Skeletal muscle satellite cell (primary cell): Measurements from ENCODE around the gene EPHA2.

ENCODE experiments used
- H3K27me3 ChIP-seq: 2 replicates; pipeline ENCODE4 v1.7.0; 2013; ENCODE audit warnings: low read length; ENCODE audit not compliant: control insufficient read depth, insufficient read depth
- H3K36me3 ChIP-seq: 2 replicates; pipeline ENCODE4 v1.7.0; 2013; ENCODE audit warnings: mild to moderate bottlenecking, control low read depth, low read length; ENCODE audit not compliant: insufficient read depth
- H3K4me1 ChIP-seq: 2 replicates; pipeline ENCODE4 v1.7.0; 2013; ENCODE audit warnings: low read length; ENCODE audit not compliant: control insufficient read depth, insufficient read depth
- H3K4me2 ChIP-seq: 2 replicates; pipeline ENCODE4 v1.7.0; 2013; ENCODE audit warnings: mild to moderate bottlenecking, low read length
- H3K4me3 ChIP-seq: 2 replicates; pipeline ENCODE4 v1.7.0; 2013; ENCODE audit warnings: low read length
- H3K9ac ChIP-seq: 2 replicates; pipeline ENCODE4 v1.7.0; 2013; ENCODE audit warnings: mild to moderate bottlenecking, low read depth, low read length, moderate library complexity
- H3K9me3 ChIP-seq: replicated peaks from 2 replicates; pipeline ENCODE4 v1.7.0; 2013; ENCODE audit warnings: mild to moderate bottlenecking, control low read depth, low read length

EPHA2 gene

DNA sequence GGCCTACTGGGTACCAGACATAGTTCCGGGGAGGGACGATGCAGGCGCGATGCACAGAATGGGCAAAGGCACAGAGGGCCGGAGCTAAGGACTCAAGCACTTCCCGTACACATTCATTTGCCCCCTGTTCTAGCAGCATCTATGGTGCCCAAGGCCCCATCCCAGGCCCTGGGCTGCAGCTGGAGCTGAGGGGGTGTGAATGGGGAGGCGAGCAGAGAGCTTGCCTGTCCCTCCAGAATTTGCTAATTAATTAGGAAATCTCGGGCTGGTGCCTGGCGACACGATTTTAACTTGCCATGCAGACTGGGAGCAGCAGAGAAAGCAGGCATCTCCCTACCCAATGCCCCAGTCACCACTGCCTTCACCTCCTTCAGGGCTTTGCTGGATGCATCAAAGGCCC is 35.9 kb downstream of the EPHA2 start:
- H3K4me3 ChIP-seq, result no peak overlapping the region
- H3K9ac ChIP-seq, result no peak overlapping the region
- no peak overlapping the region for H3K4me2 ChIP-seq
- peaks cover 35% of the 10 kb centered on the region for H3K4me1 ChIP-seq
- H3K27me3 ChIP-seq, result no peaks in the 10 kb centered on the region
- H3K9me3 ChIP-seq, result no peaks in the 10 kb centered on the region
- peaks cover 27% of the 10 kb centered on the region for H3K36me3 ChIP-seq

DNA sequence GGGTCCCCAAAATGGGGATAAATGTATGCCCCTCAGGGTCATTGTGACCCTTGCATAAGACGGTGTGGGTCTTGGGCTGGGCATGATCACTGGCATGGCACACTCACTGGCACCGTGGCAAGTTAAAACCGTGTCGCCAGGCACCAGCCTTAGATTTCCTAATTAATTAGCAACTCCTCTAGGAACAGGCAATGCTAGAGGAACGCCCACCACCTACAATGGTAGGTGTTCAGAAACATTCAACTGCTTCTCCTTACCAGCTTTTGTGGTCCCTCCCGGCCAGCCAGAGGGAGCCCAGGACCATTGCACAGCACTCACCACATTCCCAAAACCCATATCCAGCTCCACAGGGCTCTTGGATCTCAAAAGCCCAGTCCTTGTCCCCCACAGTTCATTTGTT is 36.4 kb downstream of the EPHA2 start:
- Histone ChIP-seq H3K36me3 (peaks cover 23% of the 10 kb centered on the region), H3K4me2 (no peak overlapping the region), H3K9ac (no peak overlapping the region), H3K4me3 (no peak overlapping the region), H3K9me3 (no peaks in the 10 kb centered on the region), H3K27me3 (no peaks in the 10 kb centered on the region), H3K4me1 (peaks cover 35% of the 10 kb centered on the region)

DNA sequence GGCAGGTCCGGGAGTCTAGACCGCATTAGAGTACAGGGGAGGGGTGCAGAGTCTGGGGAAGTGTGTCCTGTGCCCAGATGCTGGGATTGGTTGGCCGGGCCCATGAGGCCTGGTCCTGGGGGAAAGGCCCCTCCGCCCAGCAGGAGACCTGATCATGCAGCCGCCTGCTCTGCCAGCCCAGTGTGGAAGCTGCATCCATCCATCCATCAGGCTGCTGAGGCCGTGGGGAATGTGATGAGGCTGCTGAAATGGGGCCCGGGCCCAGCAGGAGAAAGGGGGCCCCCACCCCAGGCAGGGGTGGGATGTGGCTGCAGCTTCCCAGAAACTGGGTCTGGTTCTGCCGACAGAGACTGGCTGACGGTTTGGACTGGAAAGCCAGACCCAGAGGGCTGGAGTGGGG is 37.2 kb downstream of the EPHA2 start:
- Histone ChIP-seq H3K9me3 (no peaks in the 10 kb centered on the region), H3K9ac (no peak overlapping the region), H3K4me1 (peaks cover 35% of the 10 kb centered on the region), H3K4me2 (no peak overlapping the region), H3K27me3 (no peaks in the 10 kb centered on the region), H3K4me3 (no peak overlapping the region), H3K36me3 (peaks cover 17% of the 10 kb centered on the region)

DNA sequence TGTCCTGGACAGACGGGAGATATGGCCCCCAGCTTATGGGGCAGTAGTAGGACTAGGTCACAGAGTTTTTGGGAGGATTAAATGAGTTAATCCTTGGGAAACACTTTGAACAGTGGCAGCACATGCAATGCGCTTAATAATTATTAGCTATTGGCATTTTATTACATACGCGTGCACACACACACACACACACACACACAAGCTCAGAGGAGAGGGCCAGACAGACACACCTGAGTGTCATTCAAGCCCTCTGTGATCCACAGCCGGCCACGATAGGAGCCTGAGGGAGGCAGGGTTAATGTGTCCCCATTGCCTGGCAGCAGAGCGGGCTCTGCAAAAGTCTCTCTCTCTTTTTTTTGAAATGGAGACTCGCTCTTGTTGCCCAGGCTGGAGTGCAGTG is 37.9 kb downstream of the EPHA2 start:
- H3K9ac ChIP-seq, result no peak overlapping the region
- H3K4me3 ChIP-seq, result no peak overlapping the region
- H3K27me3 ChIP-seq, result no peaks in the 10 kb centered on the region
- H3K4me1 ChIP-seq, result peaks cover 36% of the 10 kb centered on the region
- peaks cover 12% of the 10 kb centered on the region for H3K36me3 ChIP-seq
- peak overlapping the region; percentile 34 for H3K4me2 ChIP-seq
- H3K9me3 ChIP-seq, result no peaks in the 10 kb centered on the region

DNA sequence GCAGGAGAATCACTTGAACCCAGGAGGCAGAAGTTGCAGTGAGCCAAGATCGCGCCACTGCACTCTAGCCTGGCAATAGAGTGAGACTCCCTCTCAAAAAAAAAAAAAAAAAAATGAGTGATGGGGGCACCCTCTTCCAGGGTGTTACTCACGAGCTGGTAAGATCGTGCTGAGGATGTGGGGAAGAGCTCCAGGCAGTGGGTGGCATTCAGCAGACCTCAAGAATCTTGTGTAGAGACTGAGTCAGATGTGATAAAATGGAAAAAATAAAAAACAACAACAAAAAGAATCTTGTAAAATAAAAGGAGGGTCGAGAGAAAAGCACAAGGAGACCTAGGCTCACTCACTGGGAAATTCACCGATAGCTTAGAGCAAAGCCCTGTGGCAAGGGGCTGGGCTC is 38.5 kb downstream of the EPHA2 start:
- Histone ChIP-seq H3K4me3 (no peak overlapping the region), H3K36me3 (peaks cover 8% of the 10 kb centered on the region), H3K4me2 (peak overlapping the region; percentile 34), H3K4me1 (peaks cover 36% of the 10 kb centered on the region), H3K27me3 (no peaks in the 10 kb centered on the region), H3K9ac (no peak overlapping the region), H3K9me3 (no peaks in the 10 kb centered on the region)

DNA sequence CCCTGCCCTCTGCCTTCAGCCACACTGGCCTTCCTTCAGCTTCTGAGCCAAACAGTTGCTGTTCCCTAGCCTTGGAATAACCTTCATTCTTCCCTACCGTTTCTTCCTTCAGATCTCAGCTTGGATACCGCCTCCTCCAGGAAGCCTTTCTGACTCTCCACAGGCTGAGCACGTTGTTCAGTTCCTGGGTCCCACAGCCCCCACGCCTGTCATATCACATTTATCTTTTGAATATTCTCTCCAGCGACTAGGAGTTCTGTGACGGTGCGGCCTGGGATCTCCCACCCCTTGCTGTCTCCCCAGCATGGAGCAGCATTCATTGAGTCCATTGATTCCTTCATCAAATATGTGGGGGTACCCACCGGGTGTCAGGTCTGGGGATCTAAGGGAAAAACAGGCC is 39.2 kb downstream of the EPHA2 start:
- Histone ChIP-seq H3K4me2 (no peak overlapping the region), H3K36me3 (peaks cover 1% of the 10 kb centered on the region), H3K27me3 (no peaks in the 10 kb centered on the region), H3K9ac (no peak overlapping the region), H3K4me1 (peaks cover 39% of the 10 kb centered on the region), H3K4me3 (no peak overlapping the region), H3K9me3 (no peaks in the 10 kb centered on the region)

DNA sequence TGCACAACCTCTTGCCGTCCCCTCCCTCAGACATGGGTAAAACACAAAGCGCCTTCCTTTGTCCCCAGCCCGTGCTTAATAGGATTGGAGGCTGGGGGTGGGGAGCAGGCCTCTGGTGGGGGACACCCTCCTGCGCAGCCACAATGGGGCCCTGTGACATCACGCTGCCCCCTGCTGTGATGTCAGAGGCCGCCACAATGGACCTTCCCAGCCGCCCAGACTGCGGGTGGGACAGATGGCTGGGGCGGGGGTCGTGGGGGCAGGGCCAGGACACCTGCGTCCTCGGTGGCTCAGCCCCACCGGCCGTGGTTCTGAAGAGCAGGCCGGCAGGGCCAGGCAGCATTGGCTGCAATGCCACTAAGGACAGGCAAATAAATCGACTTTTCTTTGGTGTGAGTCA is 39.9 kb downstream of the EPHA2 start:
- Histone ChIP-seq H3K9me3 (no peaks in the 10 kb centered on the region), H3K4me3 (no peak overlapping the region), H3K27me3 (no peaks in the 10 kb centered on the region), H3K4me2 (no peak overlapping the region), H3K36me3 (no peaks in the 10 kb centered on the region), H3K4me1 (peaks cover 41% of the 10 kb centered on the region), H3K9ac (no peak overlapping the region)

DNA sequence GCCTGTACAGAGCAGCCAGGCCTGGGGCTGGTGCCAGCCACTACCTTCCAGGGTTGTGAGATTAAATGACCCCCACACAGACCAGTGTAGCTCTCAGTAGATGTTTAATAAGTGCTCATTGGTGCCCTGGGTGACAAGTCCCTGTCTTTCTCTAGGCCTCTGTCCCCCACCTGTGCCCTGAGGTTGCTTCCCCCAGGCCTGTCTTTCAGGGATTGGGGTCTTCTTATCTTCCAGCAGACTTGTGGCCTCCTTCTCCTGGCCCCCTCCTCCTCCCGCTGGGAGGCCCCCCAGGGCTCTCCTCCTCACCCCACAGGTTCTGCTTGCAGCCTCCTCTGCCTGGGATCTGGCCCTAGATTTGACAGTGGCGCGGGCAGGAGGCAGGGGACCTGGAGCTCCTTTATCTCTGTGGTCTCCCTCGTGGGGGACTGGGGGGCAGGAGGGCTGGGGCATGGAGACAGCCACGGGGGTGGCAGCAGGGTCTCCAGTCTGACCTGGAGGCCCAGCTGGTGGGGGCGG is 40.3 kb downstream of the EPHA2 start:
- Histone ChIP-seq H3K4me3 (no peak overlapping the region), H3K27me3 (no peaks in the 10 kb centered on the region), H3K4me1 (peaks cover 37% of the 10 kb centered on the region), H3K4me2 (no peak overlapping the region), H3K9me3 (no peaks in the 10 kb centered on the region), H3K36me3 (no peaks in the 10 kb centered on the region), H3K9ac (no peak overlapping the region)

DNA sequence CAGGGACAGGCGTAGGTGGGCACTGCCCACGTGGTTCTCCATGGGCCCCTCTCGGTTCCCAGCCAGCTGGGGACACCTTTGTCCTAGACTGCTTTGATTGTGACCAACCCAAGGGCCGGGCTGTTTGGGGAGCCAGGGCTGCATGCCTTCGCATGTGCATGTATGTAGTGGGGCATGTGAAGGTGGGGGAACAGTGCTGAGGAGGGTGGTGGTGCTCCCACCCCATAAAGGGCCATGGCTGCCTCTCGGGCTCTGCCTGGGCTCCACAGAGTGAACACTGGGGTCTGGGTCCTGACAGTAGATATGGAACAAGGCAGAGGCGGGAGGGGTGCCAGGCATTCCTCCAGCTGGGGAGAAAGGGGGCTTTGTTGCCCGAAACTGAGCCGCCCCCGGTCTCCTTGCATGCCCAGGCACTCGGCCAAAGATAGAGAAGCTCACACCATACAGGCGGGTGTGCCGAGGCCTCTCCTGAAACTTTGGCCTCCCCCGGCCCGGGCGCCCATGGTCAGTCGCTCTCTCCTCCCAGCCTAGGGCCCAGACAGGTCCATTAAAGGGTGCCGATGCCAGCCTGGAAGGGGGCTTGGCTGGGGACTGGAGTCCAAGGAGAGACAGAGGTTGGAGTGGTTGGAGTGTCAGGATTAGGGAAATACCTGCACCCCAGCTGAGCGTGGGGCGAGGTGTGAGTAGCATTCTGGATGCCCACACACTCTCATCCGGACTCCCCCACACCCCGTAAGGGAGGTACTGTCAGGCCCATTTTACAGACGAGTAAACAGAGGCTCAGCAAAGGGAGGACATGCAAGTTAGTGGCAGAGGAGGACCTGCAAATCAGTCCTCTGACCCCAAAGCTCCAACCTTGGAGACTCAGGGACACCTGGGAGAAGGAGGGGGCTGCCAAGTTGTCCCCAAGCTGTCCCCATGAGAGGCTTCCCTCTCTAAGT is 41.1 kb downstream of the EPHA2 start:
- peaks cover 37% of the 10 kb centered on the region for H3K4me1 ChIP-seq
- no peaks in the 10 kb centered on the region for H3K9me3 ChIP-seq
- no peak overlapping the region for H3K4me2 ChIP-seq
- H3K4me3 ChIP-seq, result no peak overlapping the region
- H3K36me3 ChIP-seq, result no peaks in the 10 kb centered on the region
- H3K9ac ChIP-seq, result no peak overlapping the region
- no peaks in the 10 kb centered on the region for H3K27me3 ChIP-seq

DNA sequence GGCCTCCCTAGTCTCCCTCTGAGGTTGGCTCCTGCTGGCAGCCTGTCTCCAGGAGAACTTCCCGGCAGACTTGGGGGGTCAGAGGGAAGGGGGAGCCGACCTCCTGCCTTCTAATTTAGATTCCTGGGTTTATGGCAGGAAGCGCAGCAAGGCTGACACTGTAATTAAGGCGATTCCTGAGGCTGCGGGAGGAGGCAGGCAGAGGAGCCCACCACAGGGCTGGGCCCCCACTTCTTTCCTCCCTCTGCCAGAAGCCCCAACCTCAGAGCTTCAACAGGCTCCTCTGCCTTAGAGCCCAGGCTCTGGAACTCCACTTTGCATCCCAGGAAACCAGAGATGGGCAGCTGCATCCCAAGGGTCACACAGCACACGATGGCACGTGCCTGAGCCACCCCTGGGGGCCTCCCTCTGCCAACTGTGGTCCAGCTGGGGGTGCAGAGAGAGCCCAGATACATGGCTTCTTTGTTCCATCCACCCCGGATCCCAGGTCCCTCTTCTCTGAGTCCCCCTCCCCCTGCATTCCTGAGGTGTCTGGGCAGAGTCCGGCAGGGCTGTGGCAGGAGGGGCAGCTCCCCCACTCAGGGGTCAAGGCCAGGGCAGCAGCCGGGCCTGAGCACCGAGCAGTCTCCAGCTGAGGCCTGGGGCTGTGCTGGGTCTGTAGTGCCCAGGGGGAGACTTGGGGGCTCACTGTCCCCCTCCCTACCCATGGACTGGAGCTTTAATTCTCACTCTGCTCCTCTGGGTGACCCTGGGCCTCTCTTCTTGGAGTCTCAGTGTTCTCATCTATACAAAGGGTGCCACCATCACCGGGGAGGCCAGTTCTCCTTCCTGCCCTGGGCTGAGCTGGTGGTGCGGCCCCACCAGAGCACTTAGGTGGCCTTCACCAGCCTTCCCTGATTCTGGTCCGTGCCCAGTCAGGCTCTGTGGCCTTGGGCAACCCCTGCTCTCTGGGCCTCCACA is 43.0 kb downstream of the EPHA2 start:
- no peak overlapping the region for H3K9ac ChIP-seq
- H3K4me2 ChIP-seq, result no peak overlapping the region
- H3K4me1 ChIP-seq, result peaks cover 34% of the 10 kb centered on the region
- H3K4me3 ChIP-seq, result no peak overlapping the region
- peaks cover 5% of the 10 kb centered on the region for H3K9me3 ChIP-seq
- H3K36me3 ChIP-seq, result no peaks in the 10 kb centered on the region
- no peaks in the 10 kb centered on the region for H3K27me3 ChIP-seq

DNA sequence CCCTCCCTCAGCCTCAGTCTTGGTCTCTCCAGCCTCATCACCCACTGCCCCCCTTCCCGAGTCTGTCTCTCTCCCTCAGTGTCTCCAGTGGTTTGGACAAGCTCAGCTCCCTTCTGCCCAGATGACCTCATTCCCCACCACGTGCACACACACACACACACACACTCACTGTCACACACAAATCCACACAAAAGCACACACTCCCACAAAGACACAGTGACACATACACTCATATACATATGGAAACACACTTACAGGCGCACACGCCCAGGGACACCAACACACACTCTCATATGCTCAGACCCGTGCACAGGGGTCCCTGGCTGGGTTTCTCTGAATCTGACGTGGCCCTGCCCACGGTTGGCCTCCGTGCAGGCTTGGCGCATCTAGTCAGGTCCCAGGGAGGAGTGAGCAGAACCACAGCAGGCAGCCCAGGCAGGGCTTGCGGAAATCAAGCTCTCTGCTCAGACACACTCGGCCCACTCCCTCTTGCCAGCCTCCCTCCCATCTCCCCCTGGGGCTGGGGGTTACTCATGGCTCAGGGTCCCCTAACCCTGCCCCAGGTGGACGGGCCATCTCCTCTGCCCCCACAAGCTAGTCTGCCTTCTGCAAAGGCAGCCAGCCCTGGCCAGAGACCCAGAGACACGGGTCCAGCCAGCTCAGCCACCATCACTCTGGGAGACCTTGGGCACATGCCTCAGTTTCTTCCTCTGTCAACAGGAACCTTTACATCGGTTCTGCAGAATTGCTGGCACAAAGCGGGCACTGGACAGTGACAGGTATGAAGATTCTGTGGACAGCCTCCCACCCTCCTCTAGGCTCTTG is 43.9 kb downstream of the EPHA2 start:
- Histone ChIP-seq H3K36me3 (no peaks in the 10 kb centered on the region), H3K27me3 (no peaks in the 10 kb centered on the region), H3K9ac (no peak overlapping the region), H3K4me1 (peaks cover 25% of the 10 kb centered on the region), H3K4me3 (no peak overlapping the region), H3K4me2 (no peak overlapping the region), H3K9me3 (peaks cover 7% of the 10 kb centered on the region)
